Small intestine (tissue), 7 donors: ENCODE results near the gene PGAM2. TPM values are rescaled to one million over a fixed set of nuclear protein-coding genes. Genes with fewer than 3 reads are reported as not detected.

Source experiments
- DNase-seq, 2 donors: peaks; one replicate each; pipeline versions ENCODE4 v3.0.0 to v3.0.0-alpha.2; 2013
- FAIRE-seq: peaks from 2 replicates; lab custom pipeline; 2012; peaks lifted over from hg19 to GRCh38; lab: Jason Lieb, UNC
- H3K27ac ChIP-seq, 3 donors: one replicate each; pipeline ENCODE4 v1.5.1; 2013; ENCODE audit warnings: low read length in 2 of 3, mild to moderate bottlenecking in 2 of 3, control low read depth in 1 of 3, inconsistent platforms in 1 of 3, low read depth in 1 of 3, moderate library complexity in 1 of 3
- H3K27me3 ChIP-seq, 3 donors: one replicate each; pipeline ENCODE4 v1.6.1; 2013; ENCODE audit warnings: low read length in 3 of 3, inconsistent platforms in 1 of 3; ENCODE audit not compliant: control insufficient read depth in 3 of 3, insufficient read depth in 3 of 3
- H3K36me3 ChIP-seq, 3 donors: one replicate each; pipeline ENCODE4 v1.6.1; 2013; ENCODE audit warnings: low read length in 3 of 3, inconsistent platforms in 1 of 3, low read depth in 1 of 3, mild to moderate bottlenecking in 1 of 3, moderate library complexity in 1 of 3; ENCODE audit not compliant: control insufficient read depth in 3 of 3, insufficient read depth in 2 of 3
- H3K4me1 ChIP-seq, 3 donors: one replicate each; pipeline ENCODE4 v1.6.1; 2013; ENCODE audit warnings: low read length in 2 of 3, inconsistent platforms in 1 of 3, low read depth in 1 of 3, mild to moderate bottlenecking in 1 of 3, moderate library complexity in 1 of 3; ENCODE audit not compliant: control insufficient read depth in 3 of 3, insufficient read depth in 2 of 3
- H3K4me3 ChIP-seq, 3 donors: one replicate each; pipeline ENCODE4 v1.5.1; 2013; ENCODE audit warnings: low read length in 3 of 3, control low read depth in 1 of 3, inconsistent platforms in 1 of 3, low read depth in 1 of 3, mild to moderate bottlenecking in 1 of 3, moderate library complexity in 1 of 3
- H3K9me3 ChIP-seq, 2 donors: one replicate each; pipeline ENCODE4 v1.6.1; 2013; ENCODE audit warnings: low read depth in 1 of 2, low read length in 1 of 2; ENCODE audit not compliant: control insufficient read depth in 2 of 2, insufficient read depth in 1 of 2
- WGBS, 3 donors: extraction: QIAGEN DNeasy Blood & Tissue Kit; methylation state at CpG; one replicate each; pipeline ENCODE4 v1.1.7; 2013; 5-methylcytosine and 5-hydroxymethylcytosine counted together
- polyA plus RNA-seq, 4 donors: library from polyadenylated mRNA; stranded (reverse) in 3 of 4; unstranded in 1 of 4; fragments of 200-250 nt in 3 of 4; fragments of 120-200 nt in 1 of 4; gene quantifications; one replicate each; pipeline versions ENCODE4 v1.2.1 to v1.2.3, GENCODE V29; 2013
- donor health status: healthy with polysubstance abuse.
- donor health status: control.
- donor health status: control.
- donor health status: Bipolar disorder and iron deficiency.
- donor health status: healthy.

PGAM2 gene
- polyA plus RNA-seq, 4 donors: 1.00 to 5.7 (median 2.1) TPM

GRCh38 chr7:44100458-44101302 is 35.3 kb upstream of the PGAM2 start:
- no peak for DNase-seq
- WGBS, 3 donors: 58 to 75% (median 70%) methylated on average over 10 of the region's 10 CpGs
- no peak for FAIRE-seq

GRCh38 chr7:44099669-44100068 is 34.3 kb upstream of the PGAM2 start:
- DNase-seq (no peak), FAIRE-seq (no peak)
- H3K27ac ChIP-seq: no peak overlapping the region

More at GRCh38 chr7:44100458-44101302, 35.3 kb upstream of the PGAM2 start:
- no peaks in the 10 kb centered on the region for H3K9me3 ChIP-seq
- H3K27ac ChIP-seq: peak overlapping the region; percentile 39 to 84 (median 45)
- H3K36me3 ChIP-seq: no peaks in the 10 kb centered on the region
- H3K4me3 ChIP-seq: no peak overlapping the region
- no peaks in the 10 kb centered on the region for H3K4me1 ChIP-seq
- H3K27me3 ChIP-seq: peaks cover 0 to 24% (median 0%) of the 10 kb centered on the region in 3 donors

GRCh38 chr7:44098092-44099068 is 33.0 kb upstream of the PGAM2 start:
- Histone ChIP-seq H3K27me3 (peaks cover 0 to 5% (median 0%) of the 10 kb centered on the region in 3 donors), H3K9me3 (no peaks in the 10 kb centered on the region), H3K4me1 (no peaks in the 10 kb centered on the region), H3K4me3 (no peak overlapping the region), H3K36me3 (no peaks in the 10 kb centered on the region), H3K27ac (no peak overlapping the region)
- FAIRE-seq: no peak
- no peak for DNase-seq
- 77 to 88% (median 86%) methylated on average over 6 of the region's 6 CpGs for WGBS, 3 donors

More at GRCh38 chr7:44099669-44100068, 34.3 kb upstream of the PGAM2 start:
- Histone ChIP-seq H3K9me3 (no peaks in the 10 kb centered on the region), H3K4me3 (no peak overlapping the region), H3K36me3 (no peaks in the 10 kb centered on the region), H3K4me1 (no peaks in the 10 kb centered on the region), H3K27me3 (peaks cover 0 to 14% (median 0%) of the 10 kb centered on the region in 3 donors)
- 44 to 60% (median 56%) methylated on average over 4 of the region's 4 CpGs for WGBS, 3 donors

- 59 to 74% (median 70%) methylated on average over 9 of the region's 9 CpGs for WGBS, 3 donors
- Histone ChIP-seq H3K9me3 (no peaks in the 10 kb centered on the region), H3K36me3 (no peaks in the 10 kb centered on the region), H3K4me3 (no peak overlapping the region), H3K27me3 (no peaks in the 10 kb centered on the region), H3K4me1 (no peaks in the 10 kb centered on the region), H3K27ac (no peak overlapping the region)
- FAIRE-seq (no peak), DNase-seq (no peak)
These were observed 31.9 kb upstream of the PGAM2 start for GRCh38 chr7:44097064-44097932.

DNA sequence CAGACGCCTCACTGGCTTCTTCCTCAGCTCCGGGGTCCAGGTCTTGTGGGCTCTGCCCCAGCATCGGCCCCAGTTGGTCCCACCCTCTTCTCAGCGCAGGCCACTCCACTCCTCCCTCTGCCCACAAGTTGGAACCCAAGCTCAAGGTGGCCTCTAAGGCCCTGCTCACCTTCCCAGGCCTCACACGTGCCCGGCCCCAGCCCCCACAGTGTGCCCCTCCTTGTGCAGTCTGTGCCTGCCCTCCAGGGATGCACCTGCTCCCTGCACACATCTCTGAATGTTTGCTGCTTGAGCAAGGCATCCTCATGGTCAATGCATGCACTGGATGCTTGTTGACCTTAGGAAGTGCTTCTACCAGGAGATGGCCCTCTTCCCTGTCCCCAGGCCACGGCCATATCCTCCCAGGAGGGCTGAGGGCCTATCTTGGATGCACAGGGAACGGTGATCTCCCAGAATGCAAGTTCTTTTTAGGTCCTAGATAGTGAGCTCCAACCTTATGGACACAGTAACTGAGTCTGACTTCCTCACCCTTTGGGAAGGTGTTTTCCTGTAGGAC is 31.0 kb upstream of the PGAM2 start:
- Histone ChIP-seq H3K4me3 (no peak overlapping the region), H3K27ac (no peak overlapping the region), H3K36me3 (no peaks in the 10 kb centered on the region), H3K9me3 (no peaks in the 10 kb centered on the region), H3K4me1 (no peaks in the 10 kb centered on the region), H3K27me3 (no peaks in the 10 kb centered on the region)
- WGBS, 3 donors: 82 to 84% (median 83%) methylated on average over 7 to 8 of the region's 8 CpGs
- DNase-seq (no peak), FAIRE-seq (no peak)

- H3K36me3 ChIP-seq: no peaks in the 10 kb centered on the region
- no peaks in the 10 kb centered on the region for H3K9me3 ChIP-seq
- no peaks in the 10 kb centered on the region for H3K4me1 ChIP-seq
- no peak overlapping the region for H3K27ac ChIP-seq
- WGBS, 3 donors: 87 to 96% (median 95%) methylated on average over 3 of the region's 3 CpGs
- DNase-seq: no peak
- FAIRE-seq: no peak
- no peaks in the 10 kb centered on the region for H3K27me3 ChIP-seq
- H3K4me3 ChIP-seq: no peak overlapping the region
These were observed 30.4 kb upstream of the PGAM2 start for GRCh38 chr7:44095781-44096180.

DNA sequence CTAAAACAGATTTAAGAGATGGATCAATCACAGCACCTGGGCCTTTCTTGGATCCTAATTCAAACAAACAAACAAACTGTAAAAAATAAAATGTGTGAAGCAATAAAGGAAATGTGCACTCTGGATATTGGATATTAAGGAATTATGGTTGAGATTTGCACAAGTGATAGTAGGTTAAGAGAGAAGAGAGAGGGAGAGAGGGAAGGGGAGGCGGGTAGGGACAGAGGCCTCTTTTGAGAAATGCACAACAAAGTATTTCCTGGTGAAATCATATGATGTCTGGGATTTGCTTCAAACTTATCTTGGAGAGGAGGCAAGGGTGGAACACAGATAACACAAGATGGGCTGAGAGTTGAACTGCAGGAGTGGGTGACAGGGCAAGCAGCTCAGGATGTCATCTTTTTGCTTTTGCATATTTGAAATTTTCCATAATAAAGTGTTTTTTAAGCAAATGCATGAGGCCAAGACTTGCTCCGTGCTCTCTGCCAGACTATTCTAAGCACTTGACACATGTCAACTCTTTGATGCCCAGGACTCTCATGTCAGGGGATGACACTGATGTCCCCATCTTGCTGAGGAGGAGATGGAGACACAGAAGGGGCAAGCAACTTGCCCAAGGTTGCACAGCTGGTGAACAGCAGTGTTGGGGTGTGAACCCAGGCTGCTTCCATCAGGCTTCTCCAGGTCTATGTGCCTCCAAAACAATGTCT is 29.7 kb upstream of the PGAM2 start:
- Histone ChIP-seq H3K27me3 (no peaks in the 10 kb centered on the region), H3K9me3 (no peaks in the 10 kb centered on the region), H3K4me3 (no peak overlapping the region), H3K36me3 (no peaks in the 10 kb centered on the region), H3K4me1 (no peaks in the 10 kb centered on the region), H3K27ac (peak overlapping the region in 1 of 3 donors; percentile 15)
- DNase-seq (no peak), FAIRE-seq (no peak)
- WGBS, 3 donors: 54 to 86% (median 82%) methylated on average over 2 of the region's 2 CpGs
